AG04449 (cell line): Measurements from ENCODE around the gene MRPL52.

ENCODE experiments used
- CTCF ChIA-PET: fragments of 350-600 bp; formaldehyde crosslinking; extraction: SDS; loops from one replicate; lab custom pipeline; 2021; ENCODE audit warnings: antibody characterized with exemption; lab: Yijun Ruan, JAX
- POLR2A ChIA-PET: fragments of 400-600, 350-600 bp; formaldehyde crosslinking; extraction: SDS; loops from one replicate; lab custom pipeline; 2020; ENCODE audit warnings: antibody characterized with exemption, inconsistent platforms; lab: Yijun Ruan, JAX
- DNase-seq: peaks from one replicate; pipeline ENCODE4 v3.0.0-alpha.2; 2010; ENCODE audit warnings: low read depth, low spot score
- H3K4me3 ChIP-seq: 2 replicates; pipeline ENCODE4 v1.5.1; 2011; ENCODE audit warnings: low read depth, mild to moderate bottlenecking, control low read depth, low read length
- TF ChIP-seq, protein P1 (sequence below): IDR thresholded peaks from one replicate; pipeline ENCODE4 v1.5.1; 2011; ENCODE audit warnings: mild to moderate bottlenecking, moderate library complexity, low read length, control low read depth, inconsistent platforms; ENCODE audit not compliant: insufficient read depth; ENCODE audit errors: missing control alignments

MRPL52 gene

DNA sequence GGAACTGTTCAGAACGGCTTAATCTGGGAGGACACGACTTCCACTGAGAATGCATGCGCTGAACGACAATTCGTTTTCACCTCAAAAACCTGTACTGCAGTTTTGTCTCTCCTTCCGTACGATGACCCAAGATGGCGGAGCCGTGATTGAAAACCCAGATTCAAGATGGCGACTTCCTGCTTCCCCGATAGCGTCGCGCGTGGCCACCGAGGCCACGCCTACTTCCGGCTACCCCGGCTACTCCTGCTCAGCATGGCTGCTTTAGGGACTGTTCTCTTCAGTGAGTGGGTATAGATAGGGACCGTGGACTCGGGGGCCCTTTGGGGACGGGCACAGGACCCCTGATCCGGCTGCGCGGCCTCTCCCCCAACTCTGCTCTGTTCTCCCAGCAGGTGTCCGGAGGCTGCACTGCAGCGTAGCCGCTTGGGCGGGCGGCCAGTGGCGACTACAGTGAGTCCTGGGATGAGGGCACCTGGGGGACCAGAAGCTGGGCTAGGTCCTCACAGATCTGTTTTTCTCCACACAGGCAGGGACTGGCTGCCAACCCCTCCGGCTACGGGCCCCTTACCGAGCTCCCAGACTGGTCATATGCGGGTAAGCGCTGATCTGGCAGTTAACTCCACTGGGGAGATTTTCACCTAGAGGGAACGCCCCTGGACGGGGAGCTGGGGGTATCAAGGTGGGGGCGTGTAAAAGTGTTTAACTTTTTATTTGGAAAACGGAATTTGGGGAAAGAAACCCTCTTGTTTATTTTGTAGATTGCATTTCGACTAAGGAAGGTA lies at the start of gene MRPL52:
Gene MRPL52, plus strand, starts transcription at position 227 of the 782 bp plus-strand sequence. Its CDS starts 26 bp downstream, at position 253.
- TF ChIP-seq, protein P1, sequence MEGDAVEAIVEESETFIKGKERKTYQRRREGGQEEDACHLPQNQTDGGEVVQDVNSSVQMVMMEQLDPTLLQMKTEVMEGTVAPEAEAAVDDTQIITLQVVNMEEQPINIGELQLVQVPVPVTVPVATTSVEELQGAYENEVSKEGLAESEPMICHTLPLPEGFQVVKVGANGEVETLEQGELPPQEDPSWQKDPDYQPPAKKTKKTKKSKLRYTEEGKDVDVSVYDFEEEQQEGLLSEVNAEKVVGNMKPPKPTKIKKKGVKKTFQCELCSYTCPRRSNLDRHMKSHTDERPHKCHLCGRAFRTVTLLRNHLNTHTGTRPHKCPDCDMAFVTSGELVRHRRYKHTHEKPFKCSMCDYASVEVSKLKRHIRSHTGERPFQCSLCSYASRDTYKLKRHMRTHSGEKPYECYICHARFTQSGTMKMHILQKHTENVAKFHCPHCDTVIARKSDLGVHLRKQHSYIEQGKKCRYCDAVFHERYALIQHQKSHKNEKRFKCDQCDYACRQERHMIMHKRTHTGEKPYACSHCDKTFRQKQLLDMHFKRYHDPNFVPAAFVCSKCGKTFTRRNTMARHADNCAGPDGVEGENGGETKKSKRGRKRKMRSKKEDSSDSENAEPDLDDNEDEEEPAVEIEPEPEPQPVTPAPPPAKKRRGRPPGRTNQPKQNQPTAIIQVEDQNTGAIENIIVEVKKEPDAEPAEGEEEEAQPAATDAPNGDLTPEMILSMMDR: no peak
- DNase-seq: no peak
- ChIA-PET POLR2A (interaction anchor here (1.1 to 1.6 kb wide), 3 partner anchors 9 to 23 kb away, joined by 3 to 7 read pairs (median 5); no protein-coding TSS in a partner anchor), CTCF (interaction anchor here (0.8 to 5.8 kb wide), 15 partner anchors 9 to 274 kb away, joined by 3 to 66 read pairs (median 4); no protein-coding TSS in a partner anchor)
- H3K4me3 ChIP-seq: peak within 1 kb of the TSS; percentile 94

DNA sequence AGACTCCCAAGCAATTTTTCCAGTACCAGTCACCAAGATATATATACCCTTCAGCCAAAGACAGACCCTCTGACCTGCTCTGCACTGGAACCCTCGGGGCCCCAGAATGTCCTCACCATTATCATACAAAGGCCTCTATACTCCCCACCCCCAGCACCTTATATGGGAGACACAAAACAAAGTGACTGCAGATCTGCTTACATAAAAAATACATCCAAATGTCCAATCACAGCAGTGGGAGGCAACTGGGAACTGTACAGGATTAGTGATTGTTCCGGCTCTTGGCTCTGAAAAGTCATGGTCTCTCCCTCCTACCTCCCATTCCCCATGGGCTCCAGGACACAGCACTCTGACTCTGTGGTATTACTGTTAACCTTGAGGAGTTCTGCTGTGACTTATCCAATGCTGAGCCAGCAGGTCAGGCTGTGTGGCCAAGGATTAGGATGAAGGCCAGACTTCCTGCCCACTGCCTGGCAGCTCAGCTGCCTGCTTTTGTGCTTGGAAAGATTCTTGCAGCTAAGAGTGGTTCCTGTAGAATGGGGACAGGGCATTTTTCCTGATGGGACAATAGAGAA lies 49.5 kb upstream of the MRPL52 start:
- ChIA-PET POLR2A (interaction anchor here (0.7 kb wide), 1 partner anchor 71 kb away, joined by 3 read pairs; no protein-coding TSS in a partner anchor), CTCF (interaction anchor here (1.9 to 7.1 kb wide), 2 partner anchors 42 to 73 kb away, joined by 5 to 89 read pairs; no protein-coding TSS in a partner anchor)
- TF ChIP-seq, protein P1: no peak
- no peak for DNase-seq
- H3K4me3 ChIP-seq: no peak overlapping the region

DNA sequence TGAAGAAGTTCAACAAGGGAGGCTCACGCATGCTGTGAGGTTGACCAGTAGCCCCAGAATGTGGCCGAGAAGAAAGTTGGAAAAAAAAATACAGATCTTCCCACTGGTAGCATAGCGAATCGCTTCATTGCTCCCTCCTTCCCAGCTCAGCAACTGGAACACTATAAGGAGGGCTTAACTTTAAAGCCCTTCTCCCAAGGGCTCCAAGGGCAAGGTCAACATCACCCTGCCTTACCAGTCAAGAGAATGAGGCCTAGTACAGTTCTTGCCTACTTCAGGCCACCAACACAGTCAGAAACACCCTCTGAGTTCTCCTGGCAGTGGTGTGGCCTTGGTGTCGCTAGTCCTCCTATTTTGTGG lies 48.8 kb upstream of the MRPL52 start:
- POLR2A ChIA-PET: interaction anchor here (0.6 to 0.7 kb wide), 3 partner anchors 56 to 80 kb away, joined by 3 to 4 read pairs (median 4); no protein-coding TSS in a partner anchor
- CTCF ChIA-PET: interaction anchor here (1.6 to 7.1 kb wide), 3 partner anchors 41 to 221 kb away, joined by 4 to 89 read pairs (median 5); no protein-coding TSS in a partner anchor
- no peak overlapping the region for H3K4me3 ChIP-seq
- DNase-seq: no peak
- TF ChIP-seq, protein P1: no peak

DNA sequence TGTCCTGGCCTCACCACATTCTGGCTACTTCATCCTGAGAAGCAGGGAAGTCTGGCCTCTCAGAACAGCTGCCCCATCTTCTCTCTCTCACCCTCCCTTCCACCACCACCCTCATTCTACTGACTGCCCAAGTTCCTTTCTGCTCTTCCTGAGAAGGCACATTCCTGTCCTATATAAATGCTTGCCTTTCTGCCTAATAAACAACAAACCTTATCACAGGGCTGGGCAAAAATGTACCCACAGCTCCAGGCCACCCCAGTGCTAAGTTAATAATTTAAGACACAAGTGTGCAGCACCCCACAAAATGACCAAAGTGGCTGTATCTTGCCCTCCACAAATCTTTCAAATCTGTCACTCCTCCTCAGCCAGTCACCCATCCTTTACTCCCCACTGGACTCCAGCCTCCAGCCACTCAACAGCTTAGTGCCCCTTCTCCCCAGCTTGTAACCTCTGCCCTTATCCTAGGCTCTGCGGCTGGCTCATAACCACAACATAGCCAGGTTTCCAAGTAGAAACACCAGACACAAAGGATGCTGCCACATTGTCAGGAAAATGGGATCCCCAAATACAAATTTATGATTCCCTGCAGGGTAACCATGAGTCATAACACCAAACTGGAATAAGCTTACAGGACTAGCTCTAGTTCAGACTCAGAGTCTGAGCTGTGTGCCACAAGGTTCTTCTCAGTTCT lies 48.2 kb upstream of the MRPL52 start:
- CTCF ChIA-PET: interaction anchor here (0.7 to 7.1 kb wide), 10 partner anchors 15 to 222 kb away, joined by 3 to 89 read pairs (median 4); partner anchors contain the start of gene OXA1L
- POLR2A ChIA-PET: interaction anchor here (0.6 to 0.7 kb wide), 2 partner anchors 56 to 79 kb away, joined by 4 read pairs; no protein-coding TSS in a partner anchor
- no peak overlapping the region for H3K4me3 ChIP-seq
- TF ChIP-seq, protein P1: no peak
- no peak for DNase-seq

DNA sequence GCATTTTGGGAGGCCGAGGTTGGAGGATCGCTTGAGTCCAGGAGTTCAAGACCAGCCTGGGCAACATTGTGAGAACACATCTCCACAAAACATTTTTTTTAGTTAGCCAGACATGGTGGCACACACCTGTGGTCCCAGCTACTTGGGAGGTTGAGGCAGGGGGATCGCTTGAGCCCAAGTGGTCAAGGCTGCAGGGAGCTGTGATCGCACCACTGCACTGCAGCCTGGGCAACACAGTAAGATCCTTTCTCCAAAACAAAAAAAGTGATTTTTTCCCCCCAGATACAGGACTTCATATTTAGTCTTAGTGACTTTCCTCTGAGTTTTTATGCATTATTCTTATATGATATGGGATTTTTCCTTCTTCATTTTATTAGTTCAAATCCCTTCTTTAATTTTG lies 43.0 kb upstream of the MRPL52 start:
- CTCF ChIA-PET: no interaction called here
- TF ChIP-seq, protein P1: no peak
- H3K4me3 ChIP-seq: no peak overlapping the region
- no peak for DNase-seq
- POLR2A ChIA-PET: no interaction called here
